GM19239 (cell line): ENCODE measurements around the gene ZNF549.
"Not testable (repeated sequence)": the region's sequence is repeated elsewhere in the genome, so short reads cannot be mapped to it uniquely, and the experiment has no call there.

Experiments used
- DNase-seq: peaks from one replicate; pipeline ENCODE4 v3.0.0; 2011; ENCODE audit warnings: low spot score; ENCODE audit not compliant: insufficient read length
- FAIRE-seq: peaks from 2 replicates; lab custom pipeline; 2011; peaks lifted over from hg19 to GRCh38; lab: Jason Lieb, UNC

The ZNF549 gene

GRCh38 chr19:57527136-57527881 is at the start of gene ZNF549:
ZNF549 (plus strand) TSS chr19:57527356; CDS start chr19:57527574, 218 bp downstream.
- FAIRE-seq (peak; percentile 96), DNase-seq (peak; percentile 90)

- peak; percentile 93 for FAIRE-seq
- peak; percentile 94 for DNase-seq
Measured at GRCh38 chr19:57487477-57488298, 39.5 kb upstream of the ZNF549 start, which contains the start of gene ZNF419. ZNF419 (plus strand) TSS chr19:57487750; CDS start chr19:57487951, 201 bp downstream.

GRCh38 chr19:57488299-57488644 is 38.9 kb upstream of the ZNF549 start:
- DNase-seq, result not testable (repeated sequence)
- FAIRE-seq, result peak; percentile 64

- not testable (repeated sequence) for DNase-seq, FAIRE-seq
Measured at GRCh38 chr19:57499332-57499679, 27.9 kb upstream of the ZNF549 start.

- DNase-seq (peak; percentile 87), FAIRE-seq (peak; percentile 93)
Measured at GRCh38 chr19:57499680-57500395, 27.3 kb upstream of the ZNF549 start, which contains the start of gene ZNF773. ZNF773 (plus strand) TSS chr19:57499938; CDS start chr19:57500081, 143 bp downstream.

GRCh38 chr19:57500400-57500799 is 26.8 kb upstream of the ZNF549 start:
- FAIRE-seq, result peak; percentile 84
- DNase-seq, result not testable (repeated sequence)

- FAIRE-seq (no peak), DNase-seq (no peak)
Measured at GRCh38 chr19:57506163-57506562, 21.0 kb upstream of the ZNF549 start.

- FAIRE-seq (no peak), DNase-seq (no peak)
Measured at GRCh38 chr19:57511484-57511883, 15.7 kb upstream of the ZNF549 start.

GRCh38 chr19:57512845-57513244 is 14.3 kb upstream of the ZNF549 start:
- FAIRE-seq, result no peak
- no peak for DNase-seq

GRCh38 chr19:57515255-57515654 is 11.9 kb upstream of the ZNF549 start:
- FAIRE-seq, result no peak
- DNase-seq, result no peak

- not testable (repeated sequence) for FAIRE-seq, DNase-seq
Measured at GRCh38 chr19:57518021-57518420, 9.1 kb upstream of the ZNF549 start.

GRCh38 chr19:57537953-57538547 is 10.9 kb downstream of the ZNF549 start:
- FAIRE-seq, result no peak

GRCh38 chr19:57546513-57546912 is 19.4 kb downstream of the ZNF549 start:
- FAIRE-seq, result no peak

More at GRCh38 chr19:57537953-57538547, 10.9 kb downstream of the ZNF549 start:
- DNase-seq, result no peak

GRCh38 chr19:57552432-57552831 is 25.3 kb downstream of the ZNF549 start:
- DNase-seq (no peak), FAIRE-seq (no peak)

More at GRCh38 chr19:57546513-57546912, 19.4 kb downstream of the ZNF549 start:
- DNase-seq, result no peak

- FAIRE-seq (no peak), DNase-seq (no peak)
Measured at GRCh38 chr19:57557659-57558058, 30.5 kb downstream of the ZNF549 start.

GRCh38 chr19:57558525-57558924 is 31.4 kb downstream of the ZNF549 start:
- FAIRE-seq (no peak), DNase-seq (no peak)

- DNase-seq, result no peak
- FAIRE-seq, result peak; percentile 68
Measured at GRCh38 chr19:57559008-57559403, 31.9 kb downstream of the ZNF549 start.

- peak; percentile 81 for DNase-seq
- peak; percentile 97 for FAIRE-seq
Measured at GRCh38 chr19:57559404-57560025, 32.4 kb downstream of the ZNF549 start, which contains the start of gene ZNF550. ZNF550 (minus strand) TSS chr19:57559863; CDS start chr19:57559682, 181 bp downstream.

GRCh38 chr19:57560049-57560491 is 32.9 kb downstream of the ZNF549 start:
- no peak for DNase-seq
- no peak for FAIRE-seq
